Stimulated activated CD8-positive, alpha-beta memory T cell treated with anti-CD3 and anti-CD28 coated beads, Interleukin-2, amount 100 ng/mL, for 1 hour (primary cell): ENCODE results near the gene SLC25A48.

Experiments used
- DNase-seq, 2 donors: peaks; one replicate each; pipeline ENCODE4 v3.0.0-alpha.2; 2020; ENCODE audit warnings: low read depth in 2 of 2

SLC25A48 gene

GRCh38 chr5:135920199-135920598, 85.7 kb downstream of the SLC25A48 start:
- no peak for DNase-seq

- DNase-seq = no peak
These were observed 86.9 kb downstream of the SLC25A48 start for GRCh38 chr5:135921388-135921787.

GRCh38 chr5:135930029-135930948, 95.8 kb downstream of the SLC25A48 start:
- DNase-seq = no peak

DNA sequence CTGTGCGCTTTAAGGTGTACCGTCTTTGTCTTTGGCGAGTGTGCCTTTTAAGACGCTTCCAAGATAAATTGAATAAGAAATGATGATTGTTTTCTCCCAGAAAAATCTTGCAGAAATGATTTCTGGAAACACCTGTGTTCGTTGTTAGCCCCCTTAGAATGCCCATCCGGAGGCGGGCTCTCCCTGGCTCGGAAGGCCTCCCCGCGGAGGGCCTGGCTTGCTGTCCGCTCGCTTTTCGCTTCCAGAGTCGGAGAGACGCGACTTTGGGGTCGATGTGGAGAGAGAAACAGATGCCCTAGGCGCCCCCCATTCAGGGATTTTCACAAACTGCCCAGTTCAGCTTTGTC, 96.5 kb downstream of the SLC25A48 start:
- no peak for DNase-seq

- no peak for DNase-seq
These were observed 100.5 kb downstream of the SLC25A48 start for GRCh38 chr5:135934939-135935338.

DNA sequence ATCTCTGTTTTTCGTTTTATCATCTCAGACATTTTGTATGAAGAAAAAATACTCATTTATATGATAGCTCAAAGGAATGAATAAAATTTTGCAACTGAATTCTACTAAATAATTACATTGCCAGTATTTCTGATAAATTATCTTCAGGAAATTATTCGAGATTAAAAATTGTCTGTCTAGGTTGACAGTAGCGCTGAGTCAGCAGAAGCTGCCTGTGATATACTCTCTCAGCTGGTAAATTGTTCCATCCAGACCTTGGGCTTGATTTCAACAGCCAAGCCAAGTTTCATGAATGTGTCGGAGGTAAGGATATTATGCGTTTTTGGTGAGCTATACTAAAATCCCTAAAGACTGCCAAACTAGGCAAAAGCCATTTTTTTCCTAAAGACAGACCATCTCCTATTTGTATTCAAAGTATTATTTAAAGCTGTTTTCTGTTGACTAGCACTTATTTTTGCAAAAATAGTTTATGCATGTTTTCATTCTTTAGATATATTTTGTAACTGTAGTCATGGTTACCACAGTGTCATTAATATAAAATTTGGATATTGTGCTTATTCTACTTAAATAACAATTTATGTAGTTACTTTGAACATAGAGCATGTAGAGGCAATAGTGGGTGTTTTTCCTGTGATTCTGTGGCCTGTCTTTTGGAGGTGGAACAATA, 102.9 kb downstream of the SLC25A48 start:
- DNase-seq = no peak
